Measurements from ENCODE around the gene MAN2C1.

GRCh38 chr15:75367406-75367912, 948 bp downstream of the MAN2C1 start:
- TF ChIP-seq EZH2 (IDR thresholded peaks at IDR 0.05; ENCODE audit: insufficient read depth, poor library complexity, severe bottlenecking) (no peak), EZH2phosphoT487 (IDR thresholded peaks at IDR 0.05; ENCODE audit: insufficient read depth, low read depth) (no peak)

Measured in GM23248 (cell line).